SK-N-MC (cell line): ENCODE measurements around the gene DNAJC5.

Experiments
- EZH2 ChIP-seq: fragments of 200-600 bp; sonication (generic); IDR thresholded peaks from one replicate; pipeline ENCODE4 v1.6.1; 2017; ENCODE audit warnings: antibody characterized with exemption
- POLR2AphosphoS5 ChIP-seq: IDR thresholded peaks from 2 replicates; pipeline ENCODE4 v1.6.1; 2012; ENCODE audit warnings: mild to moderate bottlenecking, low read depth, low read length, borderline replicate concordance

DNA sequence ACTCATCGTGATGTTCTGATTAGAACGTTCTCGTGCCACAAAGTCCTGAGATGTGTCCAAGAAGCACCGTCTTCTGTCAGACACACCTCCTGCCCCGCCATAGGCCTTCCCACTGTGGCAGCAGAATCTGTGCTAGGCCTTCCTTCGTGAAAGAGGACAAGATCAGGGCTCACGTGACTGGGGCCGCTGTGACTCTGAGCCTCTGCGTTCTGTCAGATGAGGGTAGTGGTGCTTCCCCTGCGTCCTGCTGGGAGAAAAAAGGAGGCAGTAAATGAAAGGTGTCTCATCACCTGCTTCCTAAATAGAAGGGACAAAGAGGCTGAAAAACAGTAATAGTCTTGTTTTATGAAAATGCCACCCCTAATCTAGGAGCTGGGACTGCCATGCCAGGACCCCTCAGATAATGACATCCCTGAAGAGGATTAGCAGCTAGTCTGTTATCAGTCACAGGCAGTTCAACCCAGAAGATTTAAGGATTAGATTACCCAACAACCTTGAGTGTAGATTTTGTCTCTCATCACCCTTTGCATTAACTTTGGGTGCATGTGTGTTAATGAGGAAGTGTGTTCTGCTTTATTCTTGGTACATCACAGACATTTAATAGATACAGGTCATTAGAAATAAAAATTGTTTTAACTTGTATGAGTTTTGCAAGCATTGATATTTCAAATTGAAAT, 4.1 kb downstream of the DNAJC5 start:
- TF ChIP-seq EZH2: no peak
- no peak for TF ChIP-seq POLR2AphosphoS5
